Endothelial cell of umbilical vein (primary cell): ENCODE results near the gene TRIM25. TPM values are rescaled to one million over a fixed set of nuclear protein-coding genes. Genes with fewer than 3 reads are reported as not detected.
A peak's percentile ranks its signal among the peaks of the same experiment; 100 is the strongest.

ENCODE experiments used
- BruUV-seq: library from RNA; stranded (reverse); fragments of 400-500 nt; replicated peaks from 2 replicates; lab custom pipeline; 2021; lab: Mats Ljungman, UMichigan
- CTCF ChIA-PET: fragments of 300-600, 350-600 bp; sonication (Branson Sonifier 250); formaldehyde crosslinking; loops from one replicate; lab custom pipeline; 2021; ENCODE audit warnings: antibody characterized with exemption, inconsistent platforms; lab: Charles Lee
- POLR2A ChIA-PET: fragments of 300-600, 350-600 bp; sonication (Branson Sonifier 250); formaldehyde crosslinking; loops from one replicate; lab custom pipeline; 2021; ENCODE audit warnings: antibody characterized with exemption, inconsistent platforms; lab: Charles Lee
- DNase-seq: peaks from one replicate; pipeline ENCODE4 v3.0.0-alpha.2; 2011; ENCODE audit warnings: low read depth, low spot score
- FAIRE-seq: peaks from 2 replicates; lab custom pipeline; 2011; peaks lifted over from hg19 to GRCh38; lab: Jason Lieb, UNC
- H2AFZ ChIP-seq: 2 replicates; pipeline ENCODE4 v1.6.0; 2012; ENCODE audit warnings: low read depth, low read length, control low read depth, inconsistent platforms
- H3K27ac ChIP-seq: 2 replicates; pipeline ENCODE4 v1.5.1; 2011; ENCODE audit warnings: low read depth, mild to moderate bottlenecking, control low read depth, low read length, moderate library complexity; ENCODE audit not compliant: insufficient read depth
- H3K27me3 ChIP-seq, 2 experiments: 2 replicates each; pipeline versions ENCODE4 v1.6.0 to v1.6.1; 2011; ENCODE audit warnings: low read length in 2 of 2, mixed read lengths in 1 of 2; ENCODE audit not compliant: control insufficient read depth in 2 of 2, insufficient read depth in 2 of 2
- H3K36me3 ChIP-seq, 2 experiments: 2 replicates in 1 of 2; 3 replicates in 1 of 2; pipeline ENCODE4 v1.5.1; 2011; ENCODE audit warnings: low read length in 2 of 2, mild to moderate bottlenecking in 1 of 2, moderate library complexity in 1 of 2; ENCODE audit not compliant: control insufficient read depth in 2 of 2, insufficient read depth in 2 of 2; ENCODE audit errors: extremely low read depth in 1 of 2
- H3K4me1 ChIP-seq: 3 replicates; pipeline ENCODE4 v1.5.1; 2011; ENCODE audit warnings: mild to moderate bottlenecking, low read length; ENCODE audit not compliant: control insufficient read depth, insufficient read depth; ENCODE audit errors: extremely low read depth
- H3K4me2 ChIP-seq: 2 replicates; pipeline ENCODE4 v1.6.1; 2011; ENCODE audit warnings: low read length, control low read depth, mixed read lengths; ENCODE audit not compliant: insufficient read depth
- H3K4me3 ChIP-seq, 3 experiments: fragments of 200-600 bp in 1 of 3; sonication (generic), shearing (Covaris generic) in 1 of 3; replicated peaks in 1 of 3; 2 replicates each; pipeline ENCODE4 v1.5.1; 2011 to 2016; ENCODE audit warnings: control low read depth in 3 of 3, low read length in 3 of 3, mild to moderate bottlenecking in 2 of 3, inconsistent platforms in 1 of 3, low read depth in 1 of 3, moderate library complexity in 1 of 3; ENCODE audit not compliant: insufficient read depth in 1 of 3
- H3K79me2 ChIP-seq: 2 replicates; pipeline ENCODE4 v1.6.0; 2012; ENCODE audit warnings: low read length, inconsistent platforms; ENCODE audit not compliant: control insufficient read depth, insufficient read depth
- H3K9ac ChIP-seq: replicated peaks from 2 replicates; pipeline ENCODE3; 2011; ENCODE audit warnings: low read length, control low read depth; ENCODE audit not compliant: insufficient read depth; ENCODE audit errors: extremely low read depth
- H3K9me1 ChIP-seq: replicated peaks from 3 replicates; pipeline ENCODE4 v1.6.0; 2011; ENCODE audit warnings: mild to moderate bottlenecking, low read length; ENCODE audit not compliant: control insufficient read depth, insufficient read depth; ENCODE audit errors: extremely low read depth
- H3K9me3 ChIP-seq: replicated peaks from 2 replicates; pipeline ENCODE4 v1.5.1; 2012; ENCODE audit warnings: low read length, inconsistent platforms; ENCODE audit not compliant: control insufficient read depth, insufficient read depth
- H4K20me1 ChIP-seq: replicated peaks from 2 replicates; pipeline ENCODE3; 2011; ENCODE audit warnings: mild to moderate bottlenecking, low read length; ENCODE audit not compliant: control insufficient read depth, insufficient read depth; ENCODE audit errors: extremely low read depth
- CTCF ChIP-seq, 2 donors: IDR thresholded peaks; 1 replicate in 1 of 2; 2 replicates in 1 of 2; pipeline ENCODE4 v1.5.1; 2011; ENCODE audit warnings: low read length in 2 of 2, mild to moderate bottlenecking in 2 of 2, moderate library complexity in 2 of 2, control low read depth in 1 of 2, inconsistent platforms in 1 of 2, low read depth in 1 of 2; ENCODE audit not compliant: insufficient read depth in 1 of 2; ENCODE audit errors: extremely low read depth in 1 of 2
- EZH2 ChIP-seq: IDR thresholded peaks from 2 replicates; pipeline ENCODE4 v1.6.1; 2012; ENCODE audit warnings: borderline replicate concordance, low read depth, mild to moderate bottlenecking, moderate library complexity, low read length, inconsistent platforms; ENCODE audit not compliant: severe bottlenecking
- FOS ChIP-seq: IDR thresholded peaks from 2 replicates; pipeline ENCODE4 v1.6.1; 2011; ENCODE audit warnings: mild to moderate bottlenecking, low read length, moderate library complexity, borderline replicate concordance; ENCODE audit not compliant: insufficient read depth
- GATA2 ChIP-seq: IDR thresholded peaks from 2 replicates; pipeline ENCODE4 v1.7.0; 2011; ENCODE audit warnings: low read depth, mild to moderate bottlenecking, moderate library complexity, mixed read lengths, low read length; ENCODE audit not compliant: insufficient read length, insufficient read depth
- JUN ChIP-seq: IDR thresholded peaks from 2 replicates; pipeline ENCODE4 v1.6.1; 2011; ENCODE audit warnings: borderline replicate concordance, low read depth; ENCODE audit not compliant: insufficient read length, insufficient read depth
- MAX ChIP-seq: IDR thresholded peaks from 2 replicates; pipeline ENCODE4 v1.6.1; 2011; ENCODE audit not compliant: insufficient read depth, insufficient read length
- MYC ChIP-seq: IDR thresholded peaks from one replicate; pipeline ENCODE4 v1.6.1; 2011; ENCODE audit warnings: mild to moderate bottlenecking, low read depth, low read length
- POLR2A ChIP-seq: IDR thresholded peaks from 2 replicates; pipeline ENCODE4 v1.6.1; 2012; ENCODE audit warnings: low read depth, mild to moderate bottlenecking, control low read depth, low read length
- POLR2AphosphoS5 ChIP-seq: IDR thresholded peaks from 2 replicates; pipeline ENCODE4 v1.6.1; 2012; ENCODE audit warnings: low read depth, mild to moderate bottlenecking, control low read depth, low read length, moderate library complexity; ENCODE audit not compliant: insufficient read depth
- dilution Hi-C: fragments of 300-500 bp; cut with MboI; formaldehyde crosslinking; loops from one replicate; pipeline ENCODE4 v1.15.0; 2019; ENCODE audit warnings: low sequenced_read_pairs; ENCODE audit not compliant: extremely low pct_ligation_motif_present
- intact Hi-C: fragments of 100-400 bp; cut with micrococcal nuclease; formaldehyde crosslinking; loops from one replicate; pipeline ENCODE4 v1.10.0; 2022
- polyA plus RNA-seq, 4 experiments: library from polyadenylated mRNA; depleted of rRNA in 3 of 4; stranded (reverse) in 3 of 4; unstranded in 1 of 4; fragments of >200 nt; gene quantifications; 2 replicates each; pipeline versions ENCODE4 v1.2.1 to v1.2.3, GENCODE V29; 2011 to 2012; ENCODE audit warnings: missing spikeins in 1 of 4
- total RNA-seq: library from RNA; stranded (reverse); gene quantifications from 2 replicates; pipeline ENCODE4 v1.2.3, GENCODE V29; 2021

TRIM25 gene
- total and polyA plus RNA-seq, 2 donors (not counting 3 experiments of a cell fraction or from before 2014, with no cell fraction given): 42.8 to 98.4 TPM

- DNase-seq: no peak
- Histone ChIP-seq H3K27me3 (no peaks in the 10 kb centered on the region), H3K27ac (no peak overlapping the region), H3K4me2 (no peak overlapping the region), H3K79me2 (no peaks in the 10 kb centered on the region), H3K9me1 (no peaks in the 10 kb centered on the region), H3K9me3 (no peaks in the 10 kb centered on the region), H2AFZ (no peak overlapping the region), H3K36me3 (no peaks in the 10 kb centered on the region), H3K4me3 (no peak overlapping the region), H3K4me1 (peaks cover 19% of the 10 kb centered on the region), H3K9ac (no peak overlapping the region), H4K20me1 (no peaks in the 10 kb centered on the region)
- ChIA-PET CTCF (no interaction called here), POLR2A (interaction anchor here (0.5 kb wide), 1 partner anchor 8 kb away, joined by 3 read pairs; no protein-coding TSS in a partner anchor)
- BruUV-seq: no TSS peak
- intact Hi-C loops: no loop called here
- TF ChIP-seq FOS (no peak), MAX (no peak), EZH2 (no peak), JUN (no peak)
- dilution Hi-C loops: no loop called here
- no peak for FAIRE-seq
Observed at GRCh38 chr17:56870081-56870651, 43.7 kb downstream of the TRIM25 start.

GRCh38 chr17:56868716-56869115 lies 45.1 kb downstream of the TRIM25 start:
- ChIA-PET CTCF (interaction anchor here (1.2 to 3.1 kb wide), 3 partner anchors 8 to 83 kb away, joined by 3 to 27 read pairs (median 4); no protein-coding TSS in a partner anchor), POLR2A (no interaction called here)
- FAIRE-seq: no peak
- Histone ChIP-seq H3K36me3 (peaks cover 0 to 2% of the 10 kb centered on the region in 2 experiments), H3K27ac (peak overlapping the region; percentile 94), H3K4me1 (peaks cover 19% of the 10 kb centered on the region), H3K4me3 (no peak overlapping the region), H3K4me2 (peak overlapping the region; percentile 33), H3K27me3 (no peaks in the 10 kb centered on the region), H3K79me2 (no peaks in the 10 kb centered on the region), H3K9me3 (no peaks in the 10 kb centered on the region), H2AFZ (no peak overlapping the region), H3K9me1 (no peaks in the 10 kb centered on the region), H3K9ac (peak overlapping the region; percentile 66), H4K20me1 (no peaks in the 10 kb centered on the region)
- intact Hi-C loops (loop anchor here (1.0 to 5.0 kb wide), 5 partner anchors 23 to 171 kb away; partner anchors contain the start of genes C17orf67 and TRIM25), dilution Hi-C loops (no loop called here)
- DNase-seq: no peak
- no TSS peak for BruUV-seq
- TF ChIP-seq FOS: no peak
- TF ChIP-seq CTCF (IDR thresholded peaks at IDR 0.05; ENCODE audit: extremely low read depth in 1 of 2, insufficient read depth in 1 of 2, low read depth in 1 of 2, low read length in 2 of 2): no peak
- no peak for TF ChIP-seq MYC
- TF ChIP-seq JUN: no peak
- no peak for TF ChIP-seq EZH2
- no peak for TF ChIP-seq POLR2AphosphoS5
- no peak for TF ChIP-seq GATA2
- TF ChIP-seq POLR2A: no peak
- TF ChIP-seq MAX: no peak
